H9 (cell line): ENCODE results near the gene MB21D2. TPM values are rescaled to one million over a fixed set of nuclear protein-coding genes. Genes with fewer than 3 reads are reported as not detected.

ENCODE experiments used
- DNase-seq: peaks from one replicate; pipeline ENCODE4 v3.0.0-alpha.2; 2017
- H2AFZ ChIP-seq: one replicate; pipeline ENCODE4 v1.6.1; 2013; ENCODE audit warnings: mild to moderate bottlenecking, low read length, control low read depth, moderate library complexity
- H2AK5ac ChIP-seq: 2 replicates; pipeline ENCODE4 v1.6.1; 2013; ENCODE audit warnings: low read length, control low read depth, mixed read lengths; ENCODE audit not compliant: insufficient read length
- H2BK120ac ChIP-seq: one replicate; pipeline ENCODE4 v1.6.1; 2013; ENCODE audit warnings: low read depth, mild to moderate bottlenecking, low read length, control low read depth, inconsistent platforms; ENCODE audit not compliant: poor library complexity, severe bottlenecking
- H2BK12ac ChIP-seq: 2 replicates; pipeline ENCODE4 v1.6.1; 2013; ENCODE audit warnings: low read length, control low read depth, mixed read lengths, low read depth; ENCODE audit not compliant: insufficient read length
- H2BK15ac ChIP-seq: 2 replicates; pipeline ENCODE4 v1.6.1; 2013; ENCODE audit warnings: low read depth, low read length, control low read depth
- H2BK20ac ChIP-seq: one replicate; pipeline ENCODE4 v1.6.1; 2013; ENCODE audit warnings: low read depth, mild to moderate bottlenecking, low read length, control low read depth, inconsistent platforms; ENCODE audit not compliant: poor library complexity, severe bottlenecking
- H2BK5ac ChIP-seq: 2 replicates; pipeline ENCODE4 v1.6.1; 2013; ENCODE audit warnings: low read length, control low read depth, mixed read lengths; ENCODE audit not compliant: insufficient read length
- H3K14ac ChIP-seq: 2 replicates; pipeline ENCODE4 v1.6.1; 2013; ENCODE audit warnings: low read length, control low read depth; ENCODE audit not compliant: insufficient read depth
- H3K18ac ChIP-seq: 2 replicates; pipeline ENCODE4 v1.6.1; 2013; ENCODE audit warnings: low read depth, mild to moderate bottlenecking, mixed read lengths, low read length, control low read depth; ENCODE audit not compliant: insufficient read length
- H3K23ac ChIP-seq: 2 replicates; pipeline ENCODE4 v1.6.1; 2013; ENCODE audit warnings: low read length, control low read depth, mixed read lengths, low read depth; ENCODE audit not compliant: insufficient read length
- H3K23me2 ChIP-seq: 2 replicates; pipeline ENCODE4 v1.6.1; 2013; ENCODE audit warnings: low read depth, mild to moderate bottlenecking, mixed read lengths, low read length, control low read depth; ENCODE audit not compliant: insufficient read length, poor library complexity, severe bottlenecking
- H3K27ac ChIP-seq: 2 replicates; pipeline ENCODE4 v1.5.1; 2013; ENCODE audit warnings: low read length, control low read depth, mixed read lengths, low read depth; ENCODE audit not compliant: insufficient read length
- H3K27me3 ChIP-seq: 2 replicates; pipeline ENCODE4 v1.6.1; 2013; ENCODE audit warnings: low read length, control low read depth, inconsistent platforms; ENCODE audit not compliant: insufficient read depth
- H3K4ac ChIP-seq: 2 replicates; pipeline ENCODE4 v1.6.1; 2013; ENCODE audit warnings: low read depth, mild to moderate bottlenecking, control low read depth, inconsistent platforms, low read length, moderate library complexity
- H3K4me1 ChIP-seq: 2 replicates; pipeline ENCODE4 v1.6.1; 2013; ENCODE audit warnings: low read length, control low read depth, inconsistent platforms; ENCODE audit not compliant: insufficient read depth
- H3K4me2 ChIP-seq: 2 replicates; pipeline ENCODE4 v1.6.1; 2013; ENCODE audit warnings: low read length, control low read depth, mixed read lengths; ENCODE audit not compliant: insufficient read length, insufficient read depth
- H3K56ac ChIP-seq: 2 replicates; pipeline ENCODE4 v1.6.1; 2013; ENCODE audit warnings: low read depth, mild to moderate bottlenecking, mixed read lengths, low read length, control low read depth; ENCODE audit not compliant: insufficient read length
- H3K79me1 ChIP-seq: 2 replicates; pipeline ENCODE4 v1.6.1; 2013; ENCODE audit warnings: low read depth, mild to moderate bottlenecking, moderate library complexity, low read length, control low read depth, inconsistent platforms; ENCODE audit not compliant: insufficient read depth, poor library complexity, severe bottlenecking
- H3K79me2 ChIP-seq: 2 replicates; pipeline ENCODE4 v1.6.1; 2013; ENCODE audit warnings: low read length, control low read depth, inconsistent platforms; ENCODE audit not compliant: insufficient read depth
- H3K9ac ChIP-seq: 2 replicates; pipeline ENCODE4 v1.6.1; 2013; ENCODE audit warnings: low read length, control low read depth, mixed read lengths; ENCODE audit not compliant: insufficient read length; ENCODE audit errors: extremely low read depth
- H3K9me3 ChIP-seq: one replicate; pipeline ENCODE4 v1.6.1; 2013; ENCODE audit warnings: low read depth, low read length, inconsistent platforms; ENCODE audit not compliant: control insufficient read depth
- H3T11ph ChIP-seq: one replicate; pipeline ENCODE4 v1.6.1; 2013; ENCODE audit warnings: mild to moderate bottlenecking, low read length, control low read depth, inconsistent platforms
- H4K20me1 ChIP-seq: one replicate; pipeline ENCODE4 v1.6.1; 2013; ENCODE audit not compliant: control insufficient read depth, insufficient read length, insufficient read depth
- H4K5ac ChIP-seq: 2 replicates; pipeline ENCODE4 v1.6.1; 2013; ENCODE audit warnings: low read depth, mild to moderate bottlenecking, mixed read lengths, low read length, control low read depth; ENCODE audit not compliant: insufficient read length
- H4K8ac ChIP-seq: replicated peaks from 2 replicates; pipeline ENCODE4 v1.6.1; 2013; ENCODE audit warnings: low read length, control low read depth, mixed read lengths, low read depth; ENCODE audit not compliant: insufficient read length
- H4K91ac ChIP-seq: 2 replicates; pipeline ENCODE4 v1.6.1; 2013; ENCODE audit warnings: low read depth, mild to moderate bottlenecking, moderate library complexity, mixed read lengths, low read length, control low read depth; ENCODE audit not compliant: insufficient read length
- H3K27ac Mint-ChIP-seq, 3 experiments: 2 replicates in 2 of 3; 3 replicates in 1 of 3; pipeline ENCODE4 v1.8.0; 2020 to 2021; ENCODE audit warnings: mixed read lengths in 3 of 3, mild to moderate bottlenecking in 1 of 3, moderate library complexity in 1 of 3
- H3K27me3 Mint-ChIP-seq: 2 replicates; pipeline ENCODE4 v1.8.0; 2021; ENCODE audit warnings: low read depth, mild to moderate bottlenecking, moderate library complexity, mixed read lengths
- H3K36me3 Mint-ChIP-seq, 3 experiments: 2 replicates in 2 of 3; 3 replicates in 1 of 3; pipeline ENCODE4 v1.8.0; 2020 to 2021; ENCODE audit warnings: low read depth in 3 of 3, mixed read lengths in 3 of 3; ENCODE audit not compliant: insufficient read depth in 1 of 3
- H3K4me1 Mint-ChIP-seq, 2 experiments: 2 replicates each; pipeline ENCODE4 v1.8.0; 2020; ENCODE audit warnings: mixed read lengths in 2 of 2
- H3K4me3 Mint-ChIP-seq, 2 experiments: 2 replicates in 1 of 2; 3 replicates in 1 of 2; pipeline ENCODE4 v1.8.0; 2020 to 2021; ENCODE audit warnings: mild to moderate bottlenecking in 2 of 2, mixed read lengths in 2 of 2, moderate library complexity in 1 of 2
- H3K9me3 Mint-ChIP-seq, 2 experiments: 2 replicates in 1 of 2; 3 replicates in 1 of 2; pipeline ENCODE4 v1.8.0; 2020; ENCODE audit warnings: mild to moderate bottlenecking in 2 of 2, mixed read lengths in 2 of 2, moderate library complexity in 1 of 2
- CTCF ChIP-seq: fragments of 200-600 bp; sonication (generic); conservative IDR thresholded peaks from 3 replicates; pipeline ENCODE4 v1.8.0; 2021; ENCODE audit warnings: antibody characterized with exemption, mild to moderate bottlenecking
- WGBS: extraction: QIAGEN DNeasy Blood & Tissue Kit; methylation state at CpG from one replicate; pipeline ENCODE4 v1.1.7; 2013; ENCODE audit warnings: missing lambda C conversion rate, low lambda C conversion rate, mixed read lengths; ENCODE audit not compliant: insufficient read length; ENCODE audit errors: extremely low coverage; 5-methylcytosine and 5-hydroxymethylcytosine counted together
- total RNA-seq: library from RNA; stranded (reverse); gene quantifications from 2 replicates; pipeline ENCODE4 v1.2.1, GENCODE V29; 2021

MB21D2 gene
- total RNA-seq, 1 experiment from 2014 or later: 19.1 TPM

- Mint-ChIP-seq H3K36me3 (no peaks in the 10 kb centered on the region; a peak in 2 of 7 replicates), H3K27me3 (no peaks in the 10 kb centered on the region), H3K4me1 (peaks cover 37 to 41% of the 10 kb centered on the region in 2 experiments), H3K9me3 (no peaks in the 10 kb centered on the region), H3K27ac (peak overlapping the region in 1 of 3 experiments; percentile 16; a peak in 1 of 7 replicates), H3K4me3 (no peak overlapping the region)
- H3K79me2 ChIP-seq: peaks cover 4% of the 10 kb centered on the region; the same call in 1 of the 2 replicates
- H3K79me1 ChIP-seq: no peaks in the 10 kb centered on the region
- H2AK5ac ChIP-seq: no peak overlapping the region
- TF ChIP-seq CTCF: no peak
- H4K20me1 ChIP-seq: no peaks in the 10 kb centered on the region
- H3K27ac ChIP-seq: no peak overlapping the region
- H4K5ac ChIP-seq: no peak overlapping the region
- H2BK20ac ChIP-seq: no peak overlapping the region
- no peak overlapping the region for H2BK15ac ChIP-seq
- no peak overlapping the region for H3T11ph ChIP-seq
- no peak overlapping the region for H3K4ac ChIP-seq
- no peak overlapping the region for H2AFZ ChIP-seq
- H3K14ac ChIP-seq: no peak overlapping the region
- H2BK120ac ChIP-seq: no peak overlapping the region
- H3K9ac ChIP-seq: no peak overlapping the region
- no peak overlapping the region for H3K18ac ChIP-seq
- no peaks in the 10 kb centered on the region for H3K9me3 ChIP-seq
- peaks cover 9% of the 10 kb centered on the region for H3K4me1 ChIP-seq
- no peak overlapping the region for H3K23ac ChIP-seq
- no peak overlapping the region for H2BK5ac ChIP-seq
- no peak overlapping the region for H3K56ac ChIP-seq
- no peak overlapping the region for H2BK12ac ChIP-seq
- H4K91ac ChIP-seq: no peak overlapping the region
- WGBS: no CpG with 5 or more reads among the region's 4 CpGs
- no peaks in the 10 kb centered on the region for H3K23me2 ChIP-seq
- H3K4me2 ChIP-seq: no peak overlapping the region
- no peak for DNase-seq
- H4K8ac ChIP-seq: no peak overlapping the region
- H3K27me3 ChIP-seq: no peaks in the 10 kb centered on the region
Observed at GRCh38 chr3:192863091-192863420, 54.6 kb downstream of the MB21D2 start.
